22Rv1 (cell line): ENCODE results near the gene IER2.

Experiments used
- H3K27ac ChIP-seq: fragments of 450-650 bp; 2 replicates; pipeline ENCODE4 v1.5.1; 2017
- CTCF ChIP-seq: fragments of 450-650 bp; IDR thresholded peaks from 2 replicates; pipeline ENCODE4 v1.5.1; 2017; ENCODE audit warnings: mild to moderate bottlenecking
- ZFX ChIP-seq: fragments of 450-650 bp; IDR thresholded peaks from 2 replicates; pipeline ENCODE4 v1.6.1; 2017; ENCODE audit warnings: antibody characterized with exemption, borderline replicate concordance

IER2 gene

GRCh38 chr19:13154911-13155471 lies 4.8 kb downstream of the IER2 start:
- peak overlapping the region; percentile 99 for H3K27ac ChIP-seq
- TF ChIP-seq ZFX = no peak
- peak; percentile 15; the same call in 1 of the 2 replicates for TF ChIP-seq CTCF

- TF ChIP-seq ZFX (no peak), CTCF (no peak)
- peak overlapping the region; percentile 99 for H3K27ac ChIP-seq
These were observed 5.5 kb downstream of the IER2 start for GRCh38 chr19:13155472-13156359.

GRCh38 chr19:13159713-13160112 lies 9.5 kb downstream of the IER2 start:
- peak overlapping the region; percentile 99; the same call in 1 of the 2 replicates for H3K27ac ChIP-seq
- no peak for TF ChIP-seq ZFX
- no peak for TF ChIP-seq CTCF

- peak overlapping the region; percentile 99 for H3K27ac ChIP-seq
- TF ChIP-seq ZFX (no peak), CTCF (no peak)
These were observed 10.3 kb downstream of the IER2 start for GRCh38 chr19:13160557-13160956.

GRCh38 chr19:13162724-13163608 lies 12.8 kb downstream of the IER2 start:
- H3K27ac ChIP-seq = peak overlapping the region; percentile 99
- TF ChIP-seq ZFX = no peak
- TF ChIP-seq CTCF = no peak

GRCh38 chr19:13163609-13164342 lies 13.6 kb downstream of the IER2 start:
- TF ChIP-seq ZFX (no peak), CTCF (no peak)
- H3K27ac ChIP-seq = peak overlapping the region; percentile 99
